A673 (cell line): ENCODE measurements around the gene KCTD16. TPM values are rescaled to one million over a fixed set of nuclear protein-coding genes. Genes with fewer than 3 reads are reported as not detected.

Experiments used
- BruUV-seq: library from RNA; stranded (reverse); fragments of 400-500 nt; replicated peaks from 2 replicates; lab custom pipeline; 2021; lab: Mats Ljungman, UMichigan
- CTCF ChIA-PET: fragments of 300-600 bp; sonication (Branson Sonifier 250); formaldehyde crosslinking; loops from one replicate; lab custom pipeline; 2022; ENCODE audit warnings: antibody characterized with exemption; lab: Charles Lee
- POLR2A ChIA-PET: fragments of 300-600 bp; sonication (Branson Sonifier 250); formaldehyde crosslinking; loops from one replicate; lab custom pipeline; 2022; ENCODE audit warnings: antibody characterized with exemption; ENCODE audit not compliant: low non-redundant PET; lab: Charles Lee
- DNase-seq: peaks from one replicate; pipeline ENCODE4 v3.0.0-alpha.2; 2015; ENCODE audit warnings: low spot score
- H3K27ac ChIP-seq: fragments of 200-600 bp; sonication (generic); 2 replicates; pipeline ENCODE4 v1.5.1; 2016; ENCODE audit warnings: mixed run types, low read depth, mild to moderate bottlenecking, mixed read lengths, antibody characterized with exemption, low read length; ENCODE audit not compliant: poor library complexity, severe bottlenecking
- H3K27me3 ChIP-seq: fragments of 200-600 bp; sonication (generic); replicated peaks from 2 replicates; pipeline ENCODE4 v1.6.1; 2017; ENCODE audit warnings: mixed run types, low read depth, mild to moderate bottlenecking, mixed read lengths, antibody characterized with exemption, low read length; ENCODE audit not compliant: insufficient read depth, poor library complexity
- H3K36me3 ChIP-seq: fragments of 200-600 bp; sonication (generic); 2 replicates; pipeline ENCODE4 v1.6.1; 2016; ENCODE audit warnings: mixed run types, mild to moderate bottlenecking, mixed read lengths, antibody characterized with exemption, low read length; ENCODE audit not compliant: insufficient read depth, poor library complexity, severe bottlenecking
- H3K4me1 ChIP-seq: fragments of 200-600 bp; sonication (generic); 2 replicates; pipeline ENCODE4 v1.6.1; 2017; ENCODE audit warnings: mixed run types, mild to moderate bottlenecking, mixed read lengths, antibody characterized with exemption, low read length; ENCODE audit not compliant: insufficient read depth, poor library complexity, severe bottlenecking
- H3K4me3 ChIP-seq: fragments of 200-600 bp; sonication (generic); 2 replicates; pipeline ENCODE4 v1.5.1; 2016; ENCODE audit warnings: low read depth, mixed run types, mild to moderate bottlenecking, mixed read lengths, low read length; ENCODE audit not compliant: poor library complexity, severe bottlenecking
- H3K9me3 ChIP-seq: fragments of 200-600 bp; sonication (generic); 2 replicates; pipeline ENCODE4 v1.6.1; 2016; ENCODE audit warnings: mixed run types, low read depth, mild to moderate bottlenecking, mixed read lengths, antibody characterized with exemption, low read length; ENCODE audit not compliant: poor library complexity, severe bottlenecking
- CTCF ChIP-seq: fragments of 300-800, 200-600 bp; sonication (generic); conservative IDR thresholded peaks from 2 replicates; pipeline ENCODE4 v1.5.1; 2017; ENCODE audit warnings: low read depth, mild to moderate bottlenecking, antibody characterized with exemption, low read length, moderate library complexity, mixed read lengths
- EZH2 ChIP-seq: fragments of 200-600 bp; sonication (generic); IDR thresholded peaks from 2 replicates; pipeline ENCODE4 v1.6.1; 2017; ENCODE audit warnings: borderline replicate concordance, low read depth, mild to moderate bottlenecking, mixed read lengths, antibody characterized with exemption, low read length; ENCODE audit not compliant: poor library complexity, severe bottlenecking
- intact Hi-C: fragments of 100-400 bp; cut with micrococcal nuclease; formaldehyde crosslinking; loops from one replicate; pipeline ENCODE4 v1.10.0; 2022; ENCODE audit not compliant: unreplicated experiment
- total RNA-seq: library from RNA; stranded (reverse); gene quantifications from 2 replicates; pipeline ENCODE4 v1.2.3, GENCODE V29; 2021

The KCTD16 gene
- total RNA-seq, 1 experiment from 2014 or later = 1.1 TPM

GRCh38 chr5:144378681-144379080 is 208.0 kb downstream of the KCTD16 start:
- TF ChIP-seq CTCF (no peak), EZH2 (no peak)
- DNase-seq = no peak
- Histone ChIP-seq H3K9me3 (no peaks in the 10 kb centered on the region), H3K4me3 (no peak overlapping the region), H3K27ac (no peak overlapping the region), H3K4me1 (no peaks in the 10 kb centered on the region), H3K36me3 (no peaks in the 10 kb centered on the region), H3K27me3 (no peaks in the 10 kb centered on the region)
- intact Hi-C loops = no loop called here
- no TSS peak for BruUV-seq
- POLR2A ChIA-PET = no interaction called here
- CTCF ChIA-PET = no interaction called here

GRCh38 chr5:144385597-144385996 is 214.9 kb downstream of the KCTD16 start:
- no peaks in the 10 kb centered on the region for H3K9me3 ChIP-seq
- ChIA-PET POLR2A (no interaction called here), CTCF (no interaction called here)
- no peak overlapping the region for H3K27ac ChIP-seq
- no peaks in the 10 kb centered on the region for H3K27me3 ChIP-seq
- no peak for DNase-seq
- H3K4me3 ChIP-seq = no peak overlapping the region
- TF ChIP-seq CTCF (no peak), EZH2 (no peak)
- intact Hi-C loops = no loop called here
- H3K36me3 ChIP-seq = no peaks in the 10 kb centered on the region
- BruUV-seq = no TSS peak
- no peaks in the 10 kb centered on the region for H3K4me1 ChIP-seq

- Histone ChIP-seq H3K36me3 (no peaks in the 10 kb centered on the region), H3K4me1 (no peaks in the 10 kb centered on the region), H3K9me3 (no peaks in the 10 kb centered on the region), H3K27me3 (no peaks in the 10 kb centered on the region), H3K4me3 (no peak overlapping the region), H3K27ac (no peak overlapping the region)
- no TSS peak for BruUV-seq
- TF ChIP-seq EZH2 = no peak
- no peak for TF ChIP-seq CTCF
- ChIA-PET CTCF (no interaction called here), POLR2A (interaction anchor here (0.7 kb wide), 1 partner anchor 9 kb away, joined by 4 read pairs; no protein-coding TSS in a partner anchor)
- no peak for DNase-seq
- intact Hi-C loops = no loop called here
Observed at GRCh38 chr5:144386315-144386714, 215.6 kb downstream of the KCTD16 start.
